Nephron (organoid): ENCODE data around the gene SERPINA12.

ENCODE experiments used
- H3K27ac Mint-ChIP-seq, 3 experiments: 2 replicates each; pipeline ENCODE4 v1.8.0; 2020; ENCODE audit warnings: mixed read lengths in 3 of 3, mild to moderate bottlenecking in 2 of 3, moderate library complexity in 1 of 3
- H3K27me3 Mint-ChIP-seq: 2 replicates; pipeline ENCODE4 v1.8.0; 2021; ENCODE audit warnings: low read depth, mild to moderate bottlenecking, moderate library complexity, mixed read lengths
- H3K36me3 Mint-ChIP-seq: 2 replicates; pipeline ENCODE4 v1.8.0; 2020; ENCODE audit warnings: low read depth, mixed read lengths
- H3K4me1 Mint-ChIP-seq: 2 replicates; pipeline ENCODE4 v1.8.0; 2020; ENCODE audit warnings: mixed read lengths
- H3K4me3 Mint-ChIP-seq, 3 experiments: 2 replicates each; pipeline ENCODE4 v1.8.0; 2020; ENCODE audit warnings: mild to moderate bottlenecking in 3 of 3, mixed read lengths in 3 of 3, moderate library complexity in 2 of 3
- H3K9me3 Mint-ChIP-seq: 2 replicates; pipeline ENCODE4 v1.8.0; 2020; ENCODE audit warnings: mixed read lengths
- CTCF ChIP-seq, 3 experiments: fragments of 200-600 bp; sonication (generic); IDR thresholded peaks; one replicate each; pipeline ENCODE4 v1.5.0; 2021; ENCODE audit warnings: antibody characterized with exemption in 3 of 3; ENCODE audit not compliant: unreplicated experiment in 3 of 3

SERPINA12 gene

GRCh38 chr14:94469261-94469660 is 40.0 kb downstream of the SERPINA12 start:
- Mint-ChIP-seq H3K27me3 (peaks cover 32% of the 10 kb centered on the region), H3K27ac (no peak overlapping the region)
- no peak for TF ChIP-seq CTCF (IDR thresholded peaks at IDR 0.05; ENCODE audit: unreplicated experiment in 3 of 3)

GRCh38 chr14:94467728-94468520 is 41.3 kb downstream of the SERPINA12 start:
- TF ChIP-seq CTCF (IDR thresholded peaks at IDR 0.05; ENCODE audit: unreplicated experiment in 3 of 3): no peak
- H3K27me3 Mint-ChIP-seq: peaks cover 28% of the 10 kb centered on the region
- peaks cover 6% of the 10 kb centered on the region for H3K9me3 Mint-ChIP-seq
- no peak overlapping the region for H3K27ac Mint-ChIP-seq
- H3K4me1 Mint-ChIP-seq: no peaks in the 10 kb centered on the region
- H3K36me3 Mint-ChIP-seq: no peaks in the 10 kb centered on the region
- H3K4me3 Mint-ChIP-seq: no peak overlapping the region

More at GRCh38 chr14:94469261-94469660, 40.0 kb downstream of the SERPINA12 start:
- Mint-ChIP-seq H3K9me3 (peaks cover 4% of the 10 kb centered on the region), H3K4me1 (no peaks in the 10 kb centered on the region), H3K4me3 (no peak overlapping the region), H3K36me3 (no peaks in the 10 kb centered on the region)

- Mint-ChIP-seq H3K27ac (no peak overlapping the region), H3K36me3 (no peaks in the 10 kb centered on the region), H3K4me3 (no peak overlapping the region), H3K4me1 (no peaks in the 10 kb centered on the region), H3K27me3 (peaks cover 22% of the 10 kb centered on the region), H3K9me3 (peaks cover 6% of the 10 kb centered on the region)
- TF ChIP-seq CTCF (IDR thresholded peaks at IDR 0.05; ENCODE audit: unreplicated experiment in 3 of 3): no peak
Measured at GRCh38 chr14:94466706-94467370, 42.4 kb downstream of the SERPINA12 start.

- H3K9me3 Mint-ChIP-seq: peaks cover 6% of the 10 kb centered on the region
- peaks cover 17% of the 10 kb centered on the region for H3K27me3 Mint-ChIP-seq
- no peaks in the 10 kb centered on the region for H3K4me1 Mint-ChIP-seq
- no peak overlapping the region for H3K4me3 Mint-ChIP-seq
- TF ChIP-seq CTCF (IDR thresholded peaks at IDR 0.05; ENCODE audit: unreplicated experiment in 3 of 3): no peak
- no peaks in the 10 kb centered on the region for H3K36me3 Mint-ChIP-seq
- H3K27ac Mint-ChIP-seq: no peak overlapping the region
Measured at GRCh38 chr14:94465042-94465441, 44.2 kb downstream of the SERPINA12 start.

- Mint-ChIP-seq H3K4me1 (no peaks in the 10 kb centered on the region), H3K36me3 (no peaks in the 10 kb centered on the region), H3K9me3 (peaks cover 9% of the 10 kb centered on the region), H3K27me3 (peaks cover 17% of the 10 kb centered on the region), H3K27ac (no peak overlapping the region), H3K4me3 (no peak overlapping the region)
- no peak for TF ChIP-seq CTCF (IDR thresholded peaks at IDR 0.05; ENCODE audit: unreplicated experiment in 3 of 3)
Measured at GRCh38 chr14:94464290-94464689, 45.0 kb downstream of the SERPINA12 start.
